Measurements from ENCODE around the gene ADGRG4.

ADGRG4 gene

DNA sequence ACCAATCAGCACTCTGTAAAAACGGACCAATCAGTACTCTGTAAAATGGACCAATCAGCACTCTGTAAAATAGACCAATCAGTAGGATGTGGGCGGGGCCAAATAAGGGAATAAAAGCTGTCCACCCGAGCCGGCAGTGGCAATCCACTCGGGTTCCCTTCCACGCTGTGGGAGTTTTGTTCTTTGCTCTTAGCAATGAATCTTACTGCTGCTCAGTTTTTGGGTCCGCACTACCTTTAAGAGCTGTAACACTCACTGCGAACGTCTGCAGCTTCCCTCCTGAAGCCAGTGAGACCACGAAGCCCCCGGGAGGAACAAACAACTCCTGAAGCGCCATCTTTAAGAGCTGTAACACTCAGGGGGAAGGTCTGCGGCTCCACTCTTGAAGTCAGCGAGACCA lies 120.6 kb downstream of the ADGRG4 start (continued):
- TF ChIP-seq, protein P1, sequence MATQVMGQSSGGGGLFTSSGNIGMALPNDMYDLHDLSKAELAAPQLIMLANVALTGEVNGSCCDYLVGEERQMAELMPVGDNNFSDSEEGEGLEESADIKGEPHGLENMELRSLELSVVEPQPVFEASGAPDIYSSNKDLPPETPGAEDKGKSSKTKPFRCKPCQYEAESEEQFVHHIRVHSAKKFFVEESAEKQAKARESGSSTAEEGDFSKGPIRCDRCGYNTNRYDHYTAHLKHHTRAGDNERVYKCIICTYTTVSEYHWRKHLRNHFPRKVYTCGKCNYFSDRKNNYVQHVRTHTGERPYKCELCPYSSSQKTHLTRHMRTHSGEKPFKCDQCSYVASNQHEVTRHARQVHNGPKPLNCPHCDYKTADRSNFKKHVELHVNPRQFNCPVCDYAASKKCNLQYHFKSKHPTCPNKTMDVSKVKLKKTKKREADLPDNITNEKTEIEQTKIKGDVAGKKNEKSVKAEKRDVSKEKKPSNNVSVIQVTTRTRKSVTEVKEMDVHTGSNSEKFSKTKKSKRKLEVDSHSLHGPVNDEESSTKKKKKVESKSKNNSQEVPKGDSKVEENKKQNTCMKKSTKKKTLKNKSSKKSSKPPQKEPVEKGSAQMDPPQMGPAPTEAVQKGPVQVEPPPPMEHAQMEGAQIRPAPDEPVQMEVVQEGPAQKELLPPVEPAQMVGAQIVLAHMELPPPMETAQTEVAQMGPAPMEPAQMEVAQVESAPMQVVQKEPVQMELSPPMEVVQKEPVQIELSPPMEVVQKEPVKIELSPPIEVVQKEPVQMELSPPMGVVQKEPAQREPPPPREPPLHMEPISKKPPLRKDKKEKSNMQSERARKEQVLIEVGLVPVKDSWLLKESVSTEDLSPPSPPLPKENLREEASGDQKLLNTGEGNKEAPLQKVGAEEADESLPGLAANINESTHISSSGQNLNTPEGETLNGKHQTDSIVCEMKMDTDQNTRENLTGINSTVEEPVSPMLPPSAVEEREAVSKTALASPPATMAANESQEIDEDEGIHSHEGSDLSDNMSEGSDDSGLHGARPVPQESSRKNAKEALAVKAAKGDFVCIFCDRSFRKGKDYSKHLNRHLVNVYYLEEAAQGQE (tag by site-specific recombination; IDR thresholded peaks at IDR 0.05) = no peak

DNA sequence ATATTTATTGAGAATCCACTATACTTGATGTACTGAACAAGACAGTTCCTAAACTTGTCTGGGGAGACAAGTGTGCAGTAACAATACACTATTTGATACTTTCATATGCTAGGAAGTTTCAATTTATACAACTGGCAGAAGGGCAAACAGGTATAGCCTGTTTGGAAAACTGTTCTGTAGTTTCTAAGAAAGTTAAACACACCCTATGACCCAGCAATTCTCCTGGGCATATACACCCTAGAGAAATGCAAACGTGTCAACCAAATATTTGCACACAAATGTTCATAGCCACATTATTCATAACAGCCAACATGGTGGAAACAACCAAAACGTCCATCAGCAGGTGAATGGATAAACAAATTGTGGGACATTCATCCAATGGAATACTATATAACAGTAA lies 123.0 kb downstream of the ADGRG4 start:
- Histone ChIP-seq H3K36me3 (ENCODE audit: control insufficient read depth in 2 of 2, insufficient read depth in 1 of 2, low read length in 2 of 2) (no peaks in the 10 kb centered on the region), H3K9me3 (ENCODE audit: control insufficient read depth, insufficient read depth, low read depth, low read length) (no peaks in the 10 kb centered on the region), H3K4me3 (ENCODE audit: low read depth, low read length) (no peak overlapping the region), H3K4me1 (ENCODE audit: control insufficient read depth, insufficient read depth, low read length) (no peaks in the 10 kb centered on the region), H3K27ac (ENCODE audit: extremely low read depth, low read depth, low read length) (no peak overlapping the region)
- POLR2A ChIA-PET = no interaction called here
- CTCF ChIA-PET = no interaction called here
- 0 out of 2 replicates have a peak, but pooled peaks have one; percentile 37 for TF ChIP-seq ZNF146 (tag by site-specific recombination; IDR thresholded peaks at IDR 0.05)
- no peak for TF ChIP-seq PRDM1 (tag by site-specific recombination; IDR thresholded peaks at IDR 0.05)

DNA sequence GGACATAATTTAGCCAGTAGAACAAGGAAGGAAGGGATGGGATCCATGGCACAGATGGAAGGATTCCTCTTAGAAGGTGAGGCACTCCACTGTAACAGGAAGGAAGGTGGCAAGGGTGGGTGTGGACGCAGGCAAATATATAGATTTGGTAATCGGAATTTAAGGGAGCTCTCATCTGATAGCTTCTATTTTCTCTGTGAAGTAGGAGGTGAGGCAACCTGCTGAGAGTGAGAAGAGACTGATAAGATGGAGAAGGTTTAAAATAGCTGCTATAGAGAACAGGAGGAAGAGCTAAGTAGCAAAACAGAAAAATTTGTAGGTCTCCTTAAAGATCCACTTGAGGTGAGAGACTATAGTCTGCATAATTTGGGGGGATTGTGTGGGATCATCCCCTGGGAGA lies 125.2 kb downstream of the ADGRG4 start:
- Histone ChIP-seq H3K4me3 (ENCODE audit: low read depth, low read length) (no peak overlapping the region), H3K36me3 (ENCODE audit: control insufficient read depth in 2 of 2, insufficient read depth in 1 of 2, low read length in 2 of 2) (no peaks in the 10 kb centered on the region), H3K4me1 (ENCODE audit: control insufficient read depth, insufficient read depth, low read length) (no peaks in the 10 kb centered on the region), H3K9me3 (ENCODE audit: control insufficient read depth, insufficient read depth, low read depth, low read length) (no peaks in the 10 kb centered on the region), H3K27ac (ENCODE audit: extremely low read depth, low read depth, low read length) (no peak overlapping the region)
- CTCF ChIA-PET = interaction anchor here (0.6 kb wide), 1 partner anchor 144 kb away, joined by 4 read pairs; no protein-coding TSS in a partner anchor
- POLR2A ChIA-PET = no interaction called here
- TF ChIP-seq ZNF341 (tag by site-specific recombination; IDR thresholded peaks at IDR 0.05; ENCODE audit: low read depth) (no peak), BCL11B (tag by site-specific recombination; IDR thresholded peaks at IDR 0.05; ENCODE audit: low read depth) (no peak), ZBTB21 (tag by site-specific recombination; IDR thresholded peaks at IDR 0.05) (no peak), ZNF830 (tag by site-specific recombination; IDR thresholded peaks at IDR 0.05; ENCODE audit: low read depth) (no peak), ZNF19 (tag by site-specific recombination; IDR thresholded peaks at IDR 0.05; ENCODE audit: low read depth) (no peak), ZNF544 (tag by site-specific recombination; IDR thresholded peaks at IDR 0.05) (no peak), ZNF274 (IDR thresholded peaks at IDR 0.05; ENCODE audit: low read length) (no peak), ZNF274 (tag by site-specific recombination; IDR thresholded peaks at IDR 0.05; ENCODE audit: borderline replicate concordance) (no peak), ZNF843 (tag by site-specific recombination; IDR thresholded peaks at IDR 0.05) (no peak), ZFHX2 (tag by site-specific recombination; conservative IDR thresholded peaks at IDR 0.05) (no peak), KLF7 (tag by site-specific recombination; IDR thresholded peaks at IDR 0.05; ENCODE audit: borderline replicate concordance) (no peak)
- TF ChIP-seq, protein P2, sequence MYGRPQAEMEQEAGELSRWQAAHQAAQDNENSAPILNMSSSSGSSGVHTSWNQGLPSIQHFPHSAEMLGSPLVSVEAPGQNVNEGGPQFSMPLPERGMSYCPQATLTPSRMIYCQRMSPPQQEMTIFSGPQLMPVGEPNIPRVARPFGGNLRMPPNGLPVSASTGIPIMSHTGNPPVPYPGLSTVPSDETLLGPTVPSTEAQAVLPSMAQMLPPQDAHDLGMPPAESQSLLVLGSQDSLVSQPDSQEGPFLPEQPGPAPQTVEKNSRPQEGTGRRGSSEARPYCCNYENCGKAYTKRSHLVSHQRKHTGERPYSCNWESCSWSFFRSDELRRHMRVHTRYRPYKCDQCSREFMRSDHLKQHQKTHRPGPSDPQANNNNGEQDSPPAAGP (tag by site-specific recombination; IDR thresholded peaks at IDR 0.05) = no peak

DNA sequence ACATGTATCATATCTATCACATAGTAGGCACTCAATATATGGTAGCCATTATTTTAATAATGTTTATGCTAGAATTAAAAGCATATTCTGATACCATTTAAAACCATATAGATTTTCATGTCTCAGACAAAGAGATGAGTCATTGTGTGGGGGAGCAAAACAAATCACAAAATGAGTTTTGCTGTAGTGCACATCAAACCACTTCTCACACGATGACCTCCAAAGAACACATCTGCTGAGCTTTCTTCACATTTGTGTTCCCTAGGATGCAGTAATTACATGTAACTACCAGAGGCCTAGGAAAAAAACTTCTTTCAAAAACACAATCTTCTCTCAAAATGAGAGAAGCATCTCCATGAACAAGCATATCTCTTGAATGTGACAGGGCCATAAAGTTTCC lies 130.9 kb downstream of the ADGRG4 start:
- H3K4me3 ChIP-seq (ENCODE audit: low read depth, low read length) = no peak overlapping the region
- H3K4me1 ChIP-seq (ENCODE audit: control insufficient read depth, insufficient read depth, low read length) = no peaks in the 10 kb centered on the region
- TF ChIP-seq ZBTB8A (tag by site-specific recombination; IDR thresholded peaks at IDR 0.05) (no peak), ZNF37A (tag by site-specific recombination; IDR thresholded peaks at IDR 0.05) (no peak), ZBTB17 (tag by site-specific recombination; IDR thresholded peaks at IDR 0.05) (no peak), ZNF830 (tag by site-specific recombination; IDR thresholded peaks at IDR 0.05; ENCODE audit: low read depth) (no peak), ZNF837 (tag by site-specific recombination; IDR thresholded peaks at IDR 0.05) (no peak)
- CTCF ChIA-PET = no interaction called here
- H3K36me3 ChIP-seq (ENCODE audit: control insufficient read depth in 2 of 2, insufficient read depth in 1 of 2, low read length in 2 of 2) = no peaks in the 10 kb centered on the region
- H3K27ac ChIP-seq (ENCODE audit: extremely low read depth, low read depth, low read length) = no peak overlapping the region
- H3K9me3 ChIP-seq (ENCODE audit: control insufficient read depth, insufficient read depth, low read depth, low read length) = no peaks in the 10 kb centered on the region
- POLR2A ChIA-PET = no interaction called here

Data from HEK293 (cell line).